GM19240 (cell line): ENCODE results near the gene GTF2A1.
A peak's percentile ranks its signal among the peaks of the same experiment; 100 is the strongest.
"Not testable (repeated sequence)": the region's sequence is repeated elsewhere in the genome, so short reads cannot be mapped to it uniquely, and the experiment has no call there.

Experiments
- DNase-seq: peaks from one replicate; pipeline ENCODE4 v3.0.0; 2011; ENCODE audit warnings: low spot score; ENCODE audit not compliant: insufficient read length

Gene GTF2A1

GRCh38 chr14:81233615-81234014 lies 12.9 kb upstream of the GTF2A1 start:
- no peak for DNase-seq

GRCh38 chr14:81231540-81231939 lies 10.8 kb upstream of the GTF2A1 start:
- DNase-seq = no peak

- no peak for DNase-seq
These were observed 3.5 kb upstream of the GTF2A1 start for GRCh38 chr14:81224222-81224621.

- DNase-seq = not testable (repeated sequence)
These were observed 3.0 kb upstream of the GTF2A1 start for GRCh38 chr14:81223788-81224187.

- DNase-seq = no peak
These were observed 1.9 kb upstream of the GTF2A1 start for GRCh38 chr14:81222691-81223090.

GRCh38 chr14:81222126-81222525 lies 1.4 kb upstream of the GTF2A1 start:
- DNase-seq = no peak

GRCh38 chr14:81221579-81222102 lies 882 bp upstream of the GTF2A1 start:
- no peak for DNase-seq

DNA sequence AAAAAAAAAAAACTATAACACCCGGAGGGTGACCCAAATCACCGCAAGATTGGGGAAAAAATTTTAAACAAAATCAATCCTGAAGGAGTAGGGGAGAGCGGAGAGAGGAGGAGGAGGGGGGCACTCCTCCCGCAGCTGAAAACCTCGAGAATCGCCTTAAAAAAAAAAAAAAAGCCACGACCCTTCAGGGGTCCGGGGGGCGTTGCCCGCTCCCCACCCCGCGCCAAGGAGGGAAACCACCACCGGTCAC lies 254 bp downstream of the GTF2A1 start:
- DNase-seq = no peak

DNA sequence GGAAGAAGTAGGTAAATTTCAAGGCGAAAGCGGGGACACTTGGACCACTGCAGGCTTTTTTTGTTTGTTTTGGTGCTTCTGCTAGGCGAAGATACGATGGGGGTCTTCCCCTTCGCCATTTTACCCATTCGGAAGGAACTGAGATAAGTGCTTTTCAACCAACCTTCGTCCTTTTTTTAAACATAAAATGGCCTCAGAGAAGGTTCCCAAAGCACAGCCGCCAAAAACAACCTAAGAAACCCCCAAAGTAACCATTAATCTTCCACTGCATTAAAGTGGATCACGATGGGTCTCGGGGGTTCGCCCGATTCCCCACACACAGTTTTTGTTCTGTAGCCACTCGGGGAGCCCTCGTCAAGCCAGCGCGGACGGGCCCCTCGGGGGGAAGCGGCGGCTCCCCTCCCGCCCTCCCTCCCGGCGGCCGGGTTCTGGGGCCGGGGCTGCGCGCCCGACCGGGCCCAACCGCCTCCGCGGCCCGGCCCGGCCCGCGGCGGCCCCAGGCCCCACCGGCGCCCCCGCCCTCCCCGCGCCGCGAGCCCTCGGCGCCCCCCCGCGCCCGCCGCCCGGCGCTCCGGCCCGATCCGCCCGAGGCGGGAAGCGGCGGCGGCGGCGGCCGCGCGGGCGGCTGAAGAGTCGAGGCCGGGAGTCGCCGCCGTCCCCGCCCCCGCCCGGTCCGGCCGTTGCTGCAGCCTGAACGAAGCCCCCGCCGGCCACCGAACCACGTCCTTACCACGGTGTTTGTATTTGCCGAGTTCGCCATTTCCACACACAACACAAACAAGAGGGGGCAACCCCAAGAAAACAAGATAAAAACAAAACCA lies 790 bp downstream of the GTF2A1 start:
- DNase-seq = no peak

GRCh38 chr14:81219210-81219758 lies 1.5 kb downstream of the GTF2A1 start:
- peak; percentile 45 for DNase-seq

- no peak for DNase-seq
These were observed 8.9 kb downstream of the GTF2A1 start for GRCh38 chr14:81211844-81212243.

- no peak for DNase-seq
These were observed 11.5 kb downstream of the GTF2A1 start for GRCh38 chr14:81209167-81209836.

- DNase-seq = no peak
These were observed 12.3 kb downstream of the GTF2A1 start for GRCh38 chr14:81208489-81208888.

GRCh38 chr14:81206115-81206514 lies 14.6 kb downstream of the GTF2A1 start:
- DNase-seq = no peak

GRCh38 chr14:81205639-81206038 lies 15.1 kb downstream of the GTF2A1 start:
- no peak for DNase-seq

GRCh38 chr14:81200054-81200453 lies 20.7 kb downstream of the GTF2A1 start:
- DNase-seq = no peak

- DNase-seq = no peak
These were observed 21.7 kb downstream of the GTF2A1 start for GRCh38 chr14:81199084-81199483.

GRCh38 chr14:81198651-81199050 lies 22.1 kb downstream of the GTF2A1 start:
- DNase-seq = no peak

- DNase-seq = no peak
These were observed 26.7 kb downstream of the GTF2A1 start for GRCh38 chr14:81193924-81194633.

GRCh38 chr14:81192594-81192993 lies 28.2 kb downstream of the GTF2A1 start:
- DNase-seq = no peak

GRCh38 chr14:81187832-81188522 lies 32.8 kb downstream of the GTF2A1 start:
- DNase-seq = no peak
